GM12864 (cell line): ENCODE measurements around the gene IFFO2.

ENCODE experiments used
- DNase-seq: peaks from one replicate; pipeline ENCODE4 v3.0.0-alpha.2; 2011; ENCODE audit warnings: low read depth
- H3K4me3 ChIP-seq: 2 replicates; pipeline ENCODE4 v1.5.1; 2011; ENCODE audit warnings: mild to moderate bottlenecking, low read depth, low read length, control low read depth
- TF ChIP-seq, protein P1 (sequence below): IDR thresholded peaks from 2 replicates; pipeline ENCODE4 v1.5.1; 2011; ENCODE audit warnings: low read depth, mild to moderate bottlenecking, moderate library complexity, low read length, control low read depth, inconsistent platforms; ENCODE audit errors: missing control alignments

IFFO2 gene

DNA sequence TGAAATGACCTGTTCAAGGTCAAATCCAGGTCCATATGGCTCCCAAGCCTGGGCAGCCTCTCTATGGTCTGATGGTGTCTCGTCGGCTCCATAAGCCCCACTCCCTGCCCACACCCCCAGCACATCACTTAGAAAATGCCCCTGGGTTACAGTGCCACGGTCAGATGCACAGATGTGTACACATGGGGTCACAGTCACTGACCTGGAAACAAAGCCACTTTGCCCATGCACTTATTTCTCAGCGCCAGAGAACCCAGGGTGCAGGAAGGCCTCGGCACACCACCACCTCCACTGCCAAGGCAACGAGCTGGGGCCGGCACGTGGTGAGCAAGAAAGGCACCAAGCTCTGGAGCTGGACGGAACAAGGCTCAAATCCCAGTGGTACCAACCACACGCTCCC, 24.7 kb downstream of the IFFO2 start:
- TF ChIP-seq, protein P1, sequence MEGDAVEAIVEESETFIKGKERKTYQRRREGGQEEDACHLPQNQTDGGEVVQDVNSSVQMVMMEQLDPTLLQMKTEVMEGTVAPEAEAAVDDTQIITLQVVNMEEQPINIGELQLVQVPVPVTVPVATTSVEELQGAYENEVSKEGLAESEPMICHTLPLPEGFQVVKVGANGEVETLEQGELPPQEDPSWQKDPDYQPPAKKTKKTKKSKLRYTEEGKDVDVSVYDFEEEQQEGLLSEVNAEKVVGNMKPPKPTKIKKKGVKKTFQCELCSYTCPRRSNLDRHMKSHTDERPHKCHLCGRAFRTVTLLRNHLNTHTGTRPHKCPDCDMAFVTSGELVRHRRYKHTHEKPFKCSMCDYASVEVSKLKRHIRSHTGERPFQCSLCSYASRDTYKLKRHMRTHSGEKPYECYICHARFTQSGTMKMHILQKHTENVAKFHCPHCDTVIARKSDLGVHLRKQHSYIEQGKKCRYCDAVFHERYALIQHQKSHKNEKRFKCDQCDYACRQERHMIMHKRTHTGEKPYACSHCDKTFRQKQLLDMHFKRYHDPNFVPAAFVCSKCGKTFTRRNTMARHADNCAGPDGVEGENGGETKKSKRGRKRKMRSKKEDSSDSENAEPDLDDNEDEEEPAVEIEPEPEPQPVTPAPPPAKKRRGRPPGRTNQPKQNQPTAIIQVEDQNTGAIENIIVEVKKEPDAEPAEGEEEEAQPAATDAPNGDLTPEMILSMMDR: no peak
- H3K4me3 ChIP-seq: no peak overlapping the region
- DNase-seq: no peak

- no peak overlapping the region for H3K4me3 ChIP-seq
- TF ChIP-seq, protein P1: no peak
Measured at GRCh38 chr1:18929686-18930085, 26.8 kb downstream of the IFFO2 start.

DNA sequence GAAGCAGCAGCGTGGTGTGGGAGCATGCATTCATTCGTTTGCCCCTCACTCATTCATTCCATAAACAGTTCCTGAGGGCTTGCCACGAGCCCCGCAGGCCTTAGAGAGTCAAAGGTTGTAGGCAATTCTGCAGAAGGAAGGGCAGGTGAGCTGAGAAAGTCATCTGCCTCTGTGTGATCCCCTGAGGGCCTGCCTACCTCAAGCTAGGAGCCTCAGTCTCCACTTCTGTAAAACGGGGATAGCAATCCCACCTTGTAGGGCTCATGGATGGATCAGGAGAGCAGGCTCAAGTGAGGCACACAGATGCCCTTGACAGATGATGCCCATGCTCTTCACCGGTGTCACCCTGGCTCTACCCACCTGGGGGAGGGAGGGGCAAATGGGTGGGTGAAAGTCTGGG, 27.5 kb downstream of the IFFO2 start:
- TF ChIP-seq, protein P1: no peak
- DNase-seq: no peak
- H3K4me3 ChIP-seq: no peak overlapping the region

More at GRCh38 chr1:18929686-18930085, 26.8 kb downstream of the IFFO2 start:
- no peak for DNase-seq

- H3K4me3 ChIP-seq: no peak overlapping the region; the same call in 1 of the 2 replicates
- no peak for DNase-seq
- TF ChIP-seq, protein P1: no peak
Measured at GRCh38 chr1:18928406-18928805, 28.1 kb downstream of the IFFO2 start.

- peak overlapping the region; percentile 58 for H3K4me3 ChIP-seq
- DNase-seq: no peak
- TF ChIP-seq, protein P1: no peak
Measured at GRCh38 chr1:18927654-18928272, 28.7 kb downstream of the IFFO2 start.

GRCh38 chr1:18927082-18927653, 29.3 kb downstream of the IFFO2 start:
- TF ChIP-seq, protein P1: no peak
- H3K4me3 ChIP-seq: peak overlapping the region; percentile 58
- DNase-seq: no peak
